ENCODE results near the gene ARSG. TPM values are rescaled to one million over a fixed set of nuclear protein-coding genes. Genes with fewer than 3 reads are reported as not detected.

ARSG gene
- total and polyA plus RNA-seq, 9 of the 15 experiments (the other 6 are each of a cell fraction or from before 2014, with no cell fraction given) = 1.0 to 5.6 (median 1.8) TPM

GRCh38 chr17:68297195-68297594 lies 5.9 kb downstream of the ARSG start:
- intact Hi-C loops (cut with micrococcal nuclease) (no loop called here), in situ Hi-C loops (cut with MboI) (no loop called here)
- Histone ChIP-seq H3K27me3 (ENCODE audit: control insufficient read depth in 2 of 2, insufficient read depth in 2 of 2, low read length in 2 of 2) (peaks cover 14 to 28% of the 10 kb centered on the region in 2 experiments; a peak in 4 of 5 replicates), H3K4me1 (replicated peaks in 1 of 2; ENCODE audit: control insufficient read depth in 2 of 2, insufficient read depth in 2 of 2, low read length in 2 of 2) (peaks cover 1 to 7% of the 10 kb centered on the region in 2 experiments), H3K79me2 (ENCODE audit: control insufficient read depth, insufficient read depth, low read length) (no peaks in the 10 kb centered on the region), H3K4me3 (no peak overlapping the region), H3K4me2 (ENCODE audit: insufficient read depth, low read length) (no peak overlapping the region), H3K9me1 (ENCODE audit: control insufficient read depth, insufficient read depth, low read length) (no peaks in the 10 kb centered on the region), H3K9ac (ENCODE audit: insufficient read depth in 1 of 2, low read depth in 2 of 2, low read length in 2 of 2) (no peak overlapping the region), H3K36me3 (ENCODE audit: control insufficient read depth, insufficient read depth, low read length) (no peaks in the 10 kb centered on the region), H2AFZ (ENCODE audit: low read depth, low read length) (no peak overlapping the region), H3K27ac (ENCODE audit: extremely low read depth, low read depth, low read length) (no peak overlapping the region), H4K20me1 (replicated peaks; ENCODE audit: control insufficient read depth, insufficient read depth, low read length) (no peaks in the 10 kb centered on the region), H3K9me3 (replicated peaks; ENCODE audit: control insufficient read depth, insufficient read depth, low read depth, low read length) (no peaks in the 10 kb centered on the region)
- ChIA-PET CTCF (ENCODE audit: low intra/inter-chr PET ratio) (no interaction called here), POLR2A (interaction anchor here (1.1 kb wide), 1 partner anchor 50 kb away, joined by 3 read pairs; the partner anchor contains the start of gene AMZ2)
- FAIRE-seq = no peak
- 7% methylated on average over 4 of the region's 4 CpGs for WGBS (ENCODE audit: insufficient coverage, low coverage, missing lambda C conversion rate)
- no TSS peak for BruUV-seq (replicated peaks)
- no peak for DNase-seq (ENCODE audit: extremely low read depth in 1 of 4, low spot score in 3 of 4)
- no peak for ATAC-seq
- TF ChIP-seq BRF2 (IDR thresholded peaks at IDR 0.05; ENCODE audit: borderline replicate concordance, insufficient read depth, insufficient read length) = no peak
- TF ChIP-seq FOXJ3 (CRISPR knock-in tag; IDR thresholded peaks at IDR 0.05) = no peak
- no peak for TF ChIP-seq HLTF (IDR thresholded peaks at IDR 0.05)
- TF ChIP-seq NCOA4 (IDR thresholded peaks at IDR 0.05; ENCODE audit: partially characterized antibody) = no peak
- no peak for TF ChIP-seq SPI1 (IDR thresholded peaks at IDR 0.05; ENCODE audit: borderline replicate concordance, low read depth, low read length)
- TF ChIP-seq RAD51 (IDR thresholded peaks at IDR 0.05; ENCODE audit: borderline replicate concordance, low read depth) = no peak
- no peak for TF ChIP-seq CEBPG (CRISPR knock-in tag; IDR thresholded peaks at IDR 0.05)
- TF ChIP-seq CEBPG (tag; conservative IDR thresholded peaks at IDR 0.05 in 1 of 2, IDR thresholded peaks at IDR 0.05 in 1 of 2) = no peak
- TF ChIP-seq ZBTB7A (IDR thresholded peaks at IDR 0.05; ENCODE audit: borderline replicate concordance, control insufficient read depth, low read depth, low read length) = no peak
- no peak for TF ChIP-seq PHTF2 (CRISPR knock-in tag; IDR thresholded peaks at IDR 0.05)
- TF ChIP-seq PHF8 (IDR thresholded peaks at IDR 0.05; ENCODE audit: borderline replicate concordance, low read length) = no peak
- TF ChIP-seq NRF1 (conservative IDR thresholded peaks at IDR 0.05 in 1 of 2, IDR thresholded peaks at IDR 0.05 in 1 of 2) = no peak
- no peak for TF ChIP-seq TCF15 (CRISPR knock-in tag; IDR thresholded peaks at IDR 0.05)
- TF ChIP-seq ZNF174 (CRISPR knock-in tag; IDR thresholded peaks at IDR 0.05) = no peak
- TF ChIP-seq NR0B1 (IDR thresholded peaks at IDR 0.05; ENCODE audit: partially characterized antibody) = no peak
- TF ChIP-seq PRMT5 (CRISPR knock-in tag; IDR thresholded peaks at IDR 0.05) = no peak
- no peak for TF ChIP-seq ZBTB2 (IDR thresholded peaks at IDR 0.05)
- no peak for TF ChIP-seq HDAC2 (IDR thresholded peaks at IDR 0.05)
